ENCODE measurements around the gene POP5.
A peak's percentile ranks its signal among the peaks of the same experiment; 100 is the strongest.
"Not testable (repeated sequence)": the region's sequence is repeated elsewhere in the genome, so short reads cannot be mapped to it uniquely, and the experiment has no call there.

Gene POP5

DNA sequence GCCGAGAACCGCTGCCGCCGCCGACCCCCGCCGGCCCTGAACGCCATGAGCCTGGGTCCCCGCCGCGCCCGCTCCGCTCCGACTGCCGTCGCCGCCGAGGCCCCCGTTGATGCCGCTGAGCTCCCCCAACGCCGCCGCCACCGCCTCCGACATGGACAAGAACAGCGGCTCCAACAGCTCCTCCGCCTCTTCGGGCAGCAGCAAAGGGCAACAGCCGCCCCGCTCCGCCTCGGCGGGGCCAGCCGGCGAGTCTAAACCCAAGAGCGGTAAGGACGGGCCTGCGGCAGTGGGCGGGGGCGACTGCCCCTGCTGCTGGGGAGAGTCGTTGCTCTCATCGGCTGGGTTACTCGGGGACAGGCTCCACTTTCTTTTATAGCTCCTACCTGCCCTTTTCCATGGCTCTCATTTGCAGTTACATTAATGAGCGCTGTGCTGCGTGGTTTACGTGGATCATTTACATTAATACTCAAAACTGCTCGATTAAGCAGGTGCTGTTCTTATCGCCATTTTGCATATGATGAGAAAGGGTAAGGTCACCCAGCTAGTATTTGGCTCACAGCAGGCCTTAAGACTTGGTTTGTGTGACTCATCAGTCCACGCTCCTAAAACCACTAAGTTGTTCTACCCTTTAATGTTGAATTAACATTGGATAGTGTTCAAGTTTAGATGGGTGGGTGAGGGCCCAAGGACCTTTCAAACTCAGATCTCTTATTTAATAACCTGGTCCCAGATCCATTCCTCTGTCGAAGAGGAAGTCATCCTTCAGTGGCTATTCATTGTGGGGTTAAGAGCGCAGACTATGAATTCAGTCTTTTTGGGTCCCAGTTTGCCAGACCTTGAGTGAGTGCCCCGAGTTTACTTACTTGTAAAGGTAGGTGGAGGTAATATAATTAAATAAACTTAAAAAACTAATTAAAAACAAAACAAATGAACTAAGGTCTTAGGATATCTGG lies 46.2 kb downstream of the POP5 start:
- CTCF ChIA-PET, result interaction anchor here (0.8 kb wide), 1 partner anchor 96 kb away, joined by 3 read pairs; no protein-coding TSS in a partner anchor
- peak; percentile 62 for DNase-seq (ENCODE audit: extremely low spot score)
- TF ChIP-seq, protein P1, sequence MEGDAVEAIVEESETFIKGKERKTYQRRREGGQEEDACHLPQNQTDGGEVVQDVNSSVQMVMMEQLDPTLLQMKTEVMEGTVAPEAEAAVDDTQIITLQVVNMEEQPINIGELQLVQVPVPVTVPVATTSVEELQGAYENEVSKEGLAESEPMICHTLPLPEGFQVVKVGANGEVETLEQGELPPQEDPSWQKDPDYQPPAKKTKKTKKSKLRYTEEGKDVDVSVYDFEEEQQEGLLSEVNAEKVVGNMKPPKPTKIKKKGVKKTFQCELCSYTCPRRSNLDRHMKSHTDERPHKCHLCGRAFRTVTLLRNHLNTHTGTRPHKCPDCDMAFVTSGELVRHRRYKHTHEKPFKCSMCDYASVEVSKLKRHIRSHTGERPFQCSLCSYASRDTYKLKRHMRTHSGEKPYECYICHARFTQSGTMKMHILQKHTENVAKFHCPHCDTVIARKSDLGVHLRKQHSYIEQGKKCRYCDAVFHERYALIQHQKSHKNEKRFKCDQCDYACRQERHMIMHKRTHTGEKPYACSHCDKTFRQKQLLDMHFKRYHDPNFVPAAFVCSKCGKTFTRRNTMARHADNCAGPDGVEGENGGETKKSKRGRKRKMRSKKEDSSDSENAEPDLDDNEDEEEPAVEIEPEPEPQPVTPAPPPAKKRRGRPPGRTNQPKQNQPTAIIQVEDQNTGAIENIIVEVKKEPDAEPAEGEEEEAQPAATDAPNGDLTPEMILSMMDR (IDR thresholded peaks at IDR 0.05; ENCODE audit: control extremely low read depth, extremely low read depth, low read depth, missing control alignments), result no peak
- POLR2A ChIA-PET, result interaction anchor here (0.7 to 2.4 kb wide), 3 partner anchors 15 to 66 kb away, joined by 3 to 9 read pairs (median 4); partner anchors contain the start of gene DYNLL1

DNA sequence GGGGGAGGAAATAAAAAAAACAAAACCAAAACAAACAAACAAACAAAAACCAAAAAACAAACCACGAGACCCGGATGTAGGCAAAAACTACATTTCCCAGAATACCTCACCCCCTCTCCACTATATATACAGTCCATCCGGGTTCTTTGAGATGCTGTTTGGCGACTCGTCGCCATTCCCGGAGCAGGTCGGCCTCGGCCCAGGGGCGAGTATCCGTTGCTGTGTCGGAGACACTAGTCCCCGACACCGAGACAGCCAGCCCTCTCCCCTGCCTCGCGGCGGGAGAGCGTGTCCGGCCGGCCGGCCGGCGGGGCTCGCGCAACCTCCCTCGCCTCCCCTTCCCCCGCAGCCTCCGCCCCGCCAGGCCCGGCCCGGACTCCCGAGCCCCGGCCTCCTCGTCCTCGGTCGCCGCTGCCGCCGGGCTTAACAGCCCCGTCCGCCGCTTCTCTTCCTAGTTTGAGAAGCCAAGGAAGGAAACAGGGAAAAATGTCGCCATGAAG lies 46.9 kb downstream of the POP5 start, which contains the start of gene RNF10:
TSS of gene RNF10 (plus strand) at position 154 of the 500 bp plus-strand sequence. CDS start 456 bp downstream, outside the sequence.
- DNase-seq (ENCODE audit: extremely low spot score), result peak; percentile 92
- ChIA-PET CTCF (no interaction called here), POLR2A (interaction anchor here (0.7 kb wide), 1 partner anchor 16 kb away, joined by 3 read pairs; no protein-coding TSS in a partner anchor)
- TF ChIP-seq, protein P1 (IDR thresholded peaks at IDR 0.05; ENCODE audit: control extremely low read depth, extremely low read depth, low read depth, missing control alignments), result no peak

DNA sequence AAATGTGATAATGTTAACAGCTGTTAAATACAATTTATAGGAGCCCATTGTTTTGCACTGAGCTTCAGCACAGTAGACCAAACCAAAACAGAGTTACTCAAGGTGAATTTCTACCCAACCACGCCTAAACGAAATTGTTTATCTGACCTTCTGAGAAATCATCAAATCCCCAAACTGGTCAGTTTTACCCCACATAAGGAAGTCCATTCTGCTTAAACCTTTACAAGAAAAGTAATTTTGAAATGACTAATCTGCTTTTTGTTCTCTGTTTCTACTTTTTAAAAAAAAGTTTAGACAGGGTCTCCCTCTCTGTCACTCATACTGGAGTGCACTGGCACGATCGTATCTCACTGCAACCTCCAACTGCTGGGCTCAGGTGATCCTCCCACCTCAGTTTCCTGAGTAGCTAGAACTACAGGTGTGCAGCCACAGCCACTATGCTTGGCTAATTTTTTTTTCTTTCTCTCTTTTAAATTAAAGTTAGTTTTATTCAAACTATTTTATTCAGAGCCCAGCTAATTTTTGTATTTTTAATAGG lies 48.4 kb downstream of the POP5 start:
- TF ChIP-seq, protein P1 (IDR thresholded peaks at IDR 0.05; ENCODE audit: control extremely low read depth, extremely low read depth, low read depth, missing control alignments), result no peak
- ChIA-PET CTCF (interaction anchor here (1.3 kb wide), 1 partner anchor 92 kb away, joined by 3 read pairs; no protein-coding TSS in a partner anchor), POLR2A (interaction anchor here (1.0 kb wide), 1 partner anchor 36 kb away, joined by 5 read pairs; no protein-coding TSS in a partner anchor)
- DNase-seq (ENCODE audit: extremely low spot score), result peak; percentile 33

DNA sequence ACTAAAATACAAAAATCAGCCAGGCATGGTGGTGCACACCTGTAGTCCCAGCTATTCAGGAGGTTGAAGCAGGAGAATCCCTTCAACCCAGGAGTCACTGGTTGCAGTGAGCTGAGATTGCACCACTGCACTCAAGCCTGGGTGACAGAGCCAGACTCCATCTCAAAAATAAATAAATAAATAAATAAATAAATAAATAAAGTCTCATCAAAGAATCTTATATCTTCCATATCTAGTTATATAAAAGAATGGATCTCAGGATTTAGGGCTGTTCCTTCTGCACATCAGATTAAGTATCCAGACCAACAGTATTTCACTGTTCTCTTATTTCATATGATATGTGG lies 50.8 kb downstream of the POP5 start:
- POLR2A ChIA-PET, CTCF ChIA-PET: not testable (repeated sequence)

DNA sequence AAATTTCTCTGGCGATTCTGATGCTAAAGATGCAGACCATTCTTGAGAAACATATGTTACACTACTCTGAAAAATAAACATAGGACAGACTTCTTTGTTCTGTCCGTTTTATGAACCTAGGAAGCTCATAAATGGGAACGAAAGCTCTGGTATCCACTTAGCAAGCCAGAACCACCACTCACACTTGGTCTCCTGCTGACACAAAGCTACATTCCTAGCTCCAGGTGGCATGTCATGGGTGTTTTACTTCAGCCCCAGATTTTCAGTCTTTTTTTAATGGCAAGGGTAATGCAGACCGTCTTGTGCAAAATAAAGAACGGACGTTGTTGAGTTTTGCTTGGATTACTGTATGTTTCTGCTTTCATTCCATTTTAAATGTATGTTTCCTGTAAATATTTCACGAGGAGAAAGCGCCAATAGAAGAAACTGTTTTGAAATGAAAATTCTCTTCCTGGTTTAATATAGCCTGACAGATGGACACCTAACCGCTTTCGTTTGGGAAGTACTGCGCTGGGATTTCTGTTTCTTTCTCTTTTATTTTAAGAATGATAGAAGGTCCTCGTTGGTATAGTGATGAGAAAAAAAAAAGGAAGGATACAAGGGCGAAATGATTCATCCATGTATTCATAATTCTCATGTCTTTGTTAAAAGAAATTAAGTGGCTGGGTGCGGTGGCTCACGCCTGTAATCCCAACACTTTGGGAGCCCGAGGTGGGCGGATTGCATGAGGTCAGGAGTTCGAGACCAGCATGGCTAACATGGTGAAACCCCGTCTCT lies 51.4 kb downstream of the POP5 start:
- POLR2A ChIA-PET, result no interaction called here
- TF ChIP-seq, protein P1 (IDR thresholded peaks at IDR 0.05; ENCODE audit: control extremely low read depth, extremely low read depth, low read depth, missing control alignments), result no peak
- DNase-seq (ENCODE audit: extremely low spot score), result no peak
- CTCF ChIA-PET, result interaction anchor here (1.0 to 1.8 kb wide), 3 partner anchors 13 to 60 kb away, joined by 4 to 5 read pairs (median 4); partner anchors contain the start of gene SRSF9

More for the DNA sequence above, 50.8 kb downstream of the POP5 start:
- DNase-seq (ENCODE audit: extremely low spot score), result not testable (repeated sequence)

DNA sequence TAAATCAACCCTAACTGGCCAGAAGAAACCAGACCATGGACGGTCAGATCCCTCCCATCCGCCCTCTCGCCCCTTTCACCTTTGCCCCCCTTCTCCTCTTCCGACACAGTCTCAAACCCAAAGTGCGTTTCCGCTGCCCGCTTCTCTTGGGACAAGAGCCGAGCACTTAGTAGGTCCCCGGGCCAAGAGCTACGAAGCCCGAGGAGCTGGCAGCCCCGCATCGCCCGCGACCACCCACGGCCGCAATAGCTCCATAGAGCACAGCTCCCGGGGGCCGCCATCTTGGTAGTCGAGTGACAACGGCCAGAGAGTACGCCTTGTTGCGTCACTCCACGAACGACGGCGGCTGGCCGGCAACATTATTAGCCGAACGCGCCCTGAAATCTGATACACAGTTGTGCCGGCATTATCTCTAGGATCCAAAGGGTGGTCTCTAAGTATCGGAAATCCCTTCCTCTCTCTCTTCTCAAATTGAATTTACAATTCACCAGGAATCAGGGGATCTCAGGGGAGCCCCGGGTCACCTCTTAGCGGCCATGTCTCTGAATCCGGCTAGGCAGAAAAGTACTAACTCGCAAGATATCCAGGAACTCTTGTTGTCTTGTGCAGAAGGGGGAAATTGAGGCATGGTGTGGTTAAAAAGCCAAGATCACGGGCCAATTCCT lies 52.2 kb downstream of the POP5 start, which contains the start of gene COQ5:
TSS of gene COQ5 (minus strand) at position 298 of the 665 bp plus-strand sequence. CDS start at position 281, 17 bp downstream.
- TF ChIP-seq, protein P1 (IDR thresholded peaks at IDR 0.05; ENCODE audit: control extremely low read depth, extremely low read depth, low read depth, missing control alignments), result no peak
- peak; percentile 89 for DNase-seq (ENCODE audit: extremely low spot score)
- ChIA-PET CTCF (interaction anchor here (0.9 to 1.8 kb wide), 4 partner anchors 13 to 328 kb away, joined by 3 to 5 read pairs (median 4); partner anchors contain the start of genes RPLP0 and SRSF9), POLR2A (interaction anchor here (1.0 kb wide), 1 partner anchor 32 kb away, joined by 4 read pairs; the partner anchor contains the start of gene DYNLL1)

Data from GM10248 (cell line).